Activated T-helper 1 cell treated with anti-CD3 and anti-CD28 coated beads, Interleukin-12 subunit alpha, Interleukin-12 subunit beta, Interleukin-2, Interleukin-4 antibody, amounts not matched to agents 30 ng/mL and 10 ng/mL and 1 ng/mL, durations not matched to agents 14 hours and 24 hours and 36 hours (primary cell): ENCODE measurements around the gene SYCE3. TPM values are rescaled to one million over a fixed set of nuclear protein-coding genes. Genes with fewer than 3 reads are reported as not detected.

ENCODE experiments used
- DNase-seq: peaks from one replicate; pipeline ENCODE4 v3.0.0; 2021; ENCODE audit warnings: low spot score
- H3K27ac Mint-ChIP-seq: one replicate; pipeline ENCODE4 v1.8.0; 2021; ENCODE audit warnings: mild to moderate bottlenecking, mixed read lengths
- H3K27me3 Mint-ChIP-seq: one replicate; pipeline ENCODE4 v1.8.0; 2022; ENCODE audit warnings: mild to moderate bottlenecking, moderate library complexity, mixed read lengths; ENCODE audit not compliant: insufficient read depth
- H3K36me3 Mint-ChIP-seq: one replicate; pipeline ENCODE4 v1.8.0; 2021; ENCODE audit warnings: low read depth, mixed read lengths
- H3K4me1 Mint-ChIP-seq: one replicate; pipeline ENCODE4 v1.8.0; 2021; ENCODE audit warnings: low read depth, mixed read lengths
- H3K4me3 Mint-ChIP-seq: one replicate; pipeline ENCODE4 v1.8.0; 2021; ENCODE audit warnings: mild to moderate bottlenecking, moderate library complexity, mixed read lengths
- H3K9me3 Mint-ChIP-seq: one replicate; pipeline ENCODE4 v1.8.0; 2021; ENCODE audit warnings: mixed read lengths
- intact Hi-C: fragments of 100-400 bp; cut with micrococcal nuclease; formaldehyde crosslinking; loops from one replicate; pipeline ENCODE4 v1.15.1; 2024
- total RNA-seq: library from RNA; stranded (reverse); gene quantifications from 2 replicates; pipeline ENCODE4 v1.2.3, GENCODE V29; 2022

Gene SYCE3
- total RNA-seq, 1 donor from 2014 or later: 0.83 TPM

GRCh38 chr22:50526834-50527801 is 35.6 kb downstream of the SYCE3 start:
- Mint-ChIP-seq H3K27me3 (no peaks in the 10 kb centered on the region), H3K27ac (peak overlapping the region; percentile 86), H3K4me1 (peaks cover 34% of the 10 kb centered on the region), H3K4me3 (peak overlapping the region; percentile 83), H3K9me3 (no peaks in the 10 kb centered on the region), H3K36me3 (peaks cover 9% of the 10 kb centered on the region)
- DNase-seq: no peak
- intact Hi-C loops: loop anchor here (1.0 kb wide), 1 partner anchor 12 kb away; no protein-coding TSS in a partner anchor

GRCh38 chr22:50526108-50526833 is 36.4 kb downstream of the SYCE3 start:
- DNase-seq: peak; percentile 85
- intact Hi-C loops: loop anchor here (1.0 kb wide), 1 partner anchor 13 kb away; no protein-coding TSS in a partner anchor
- Mint-ChIP-seq H3K4me3 (peak overlapping the region; percentile 83), H3K4me1 (peaks cover 34% of the 10 kb centered on the region), H3K36me3 (peaks cover 9% of the 10 kb centered on the region), H3K27me3 (no peaks in the 10 kb centered on the region), H3K9me3 (no peaks in the 10 kb centered on the region), H3K27ac (peak overlapping the region; percentile 86)

GRCh38 chr22:50525858-50526107 is 36.9 kb downstream of the SYCE3 start:
- Mint-ChIP-seq H3K36me3 (peaks cover 11% of the 10 kb centered on the region), H3K27me3 (no peaks in the 10 kb centered on the region), H3K27ac (peak overlapping the region; percentile 72), H3K9me3 (no peaks in the 10 kb centered on the region), H3K4me3 (peak overlapping the region; percentile 94), H3K4me1 (peaks cover 34% of the 10 kb centered on the region)
- no peak for DNase-seq
- intact Hi-C loops: loop anchor here (1.0 kb wide), 5 partner anchors 14 to 96 kb away; partner anchors contain the start of genes CHKB, NCAPH2 and SBF1

GRCh38 chr22:50525104-50525857 is 37.4 kb downstream of the SYCE3 start, which contains the start of gene SCO2:
Gene SCO2 (minus strand): TSS chr22:50525598. CDS start chr22:50524411, 1,187 bp downstream.
- Mint-ChIP-seq H3K27me3 (no peaks in the 10 kb centered on the region), H3K4me1 (peaks cover 34% of the 10 kb centered on the region), H3K27ac (peak within 1 kb of the TSS; percentile 88), H3K4me3 (peak within 1 kb of the TSS; percentile 94), H3K9me3 (no peaks in the 10 kb centered on the region), H3K36me3 (peaks cover 11% of the 10 kb centered on the region)
- peak; percentile 97 for DNase-seq
- intact Hi-C loops: loop anchor here (1.0 kb wide), 4 partner anchors 17 to 96 kb away; partner anchors contain the start of genes CHKB, NCAPH2 and SBF1

- peaks cover 34% of the 10 kb centered on the region for H3K4me1 Mint-ChIP-seq
- peaks cover 11% of the 10 kb centered on the region for H3K36me3 Mint-ChIP-seq
- H3K27me3 Mint-ChIP-seq: no peaks in the 10 kb centered on the region
- H3K27ac Mint-ChIP-seq: peak overlapping the region; percentile 88
- H3K9me3 Mint-ChIP-seq: no peaks in the 10 kb centered on the region
- intact Hi-C loops: loop anchor here (1.0 kb wide), 4 partner anchors 16 to 97 kb away; partner anchors contain the start of genes CHKB, NCAPH2 and SBF1
- peak overlapping the region; percentile 94 for H3K4me3 Mint-ChIP-seq
- DNase-seq: no peak
Observed at GRCh38 chr22:50524676-50525103, 38.0 kb downstream of the SYCE3 start.

- DNase-seq: no peak
- Mint-ChIP-seq H3K27me3 (no peaks in the 10 kb centered on the region), H3K4me1 (peaks cover 34% of the 10 kb centered on the region), H3K4me3 (peak overlapping the region; percentile 94), H3K9me3 (no peaks in the 10 kb centered on the region), H3K36me3 (peaks cover 15% of the 10 kb centered on the region), H3K27ac (peak overlapping the region; percentile 88)
- intact Hi-C loops: no loop called here
Observed at GRCh38 chr22:50523806-50524675, 38.7 kb downstream of the SYCE3 start.

GRCh38 chr22:50523458-50523805 is 39.3 kb downstream of the SYCE3 start:
- intact Hi-C loops: no loop called here
- peaks cover 15% of the 10 kb centered on the region for H3K36me3 Mint-ChIP-seq

GRCh38 chr22:50522806-50523438 is 39.8 kb downstream of the SYCE3 start:
- Mint-ChIP-seq H3K9me3 (no peaks in the 10 kb centered on the region), H3K4me1 (peaks cover 24% of the 10 kb centered on the region), H3K27me3 (no peaks in the 10 kb centered on the region), H3K4me3 (peak overlapping the region; percentile 45), H3K36me3 (peaks cover 15% of the 10 kb centered on the region), H3K27ac (no peak overlapping the region)
- intact Hi-C loops: no loop called here
- DNase-seq: no peak

More at GRCh38 chr22:50523458-50523805, 39.3 kb downstream of the SYCE3 start:
- DNase-seq: no peak
- peak overlapping the region; percentile 45 for H3K4me3 Mint-ChIP-seq
- no peaks in the 10 kb centered on the region for H3K9me3 Mint-ChIP-seq
- H3K27me3 Mint-ChIP-seq: no peaks in the 10 kb centered on the region
- H3K27ac Mint-ChIP-seq: no peak overlapping the region
- peaks cover 29% of the 10 kb centered on the region for H3K4me1 Mint-ChIP-seq

- no peaks in the 10 kb centered on the region for H3K27me3 Mint-ChIP-seq
- H3K9me3 Mint-ChIP-seq: no peaks in the 10 kb centered on the region
- peaks cover 15% of the 10 kb centered on the region for H3K36me3 Mint-ChIP-seq
- intact Hi-C loops: no loop called here
- no peak for DNase-seq
- peak overlapping the region; percentile 39 for H3K4me3 Mint-ChIP-seq
- peaks cover 18% of the 10 kb centered on the region for H3K4me1 Mint-ChIP-seq
- no peak overlapping the region for H3K27ac Mint-ChIP-seq
Observed at GRCh38 chr22:50522208-50522805, 40.4 kb downstream of the SYCE3 start.

GRCh38 chr22:50521710-50522109 is 41.0 kb downstream of the SYCE3 start:
- Mint-ChIP-seq H3K36me3 (peaks cover 18% of the 10 kb centered on the region), H3K27ac (no peak overlapping the region), H3K4me3 (no peak overlapping the region), H3K4me1 (peaks cover 13% of the 10 kb centered on the region), H3K27me3 (no peaks in the 10 kb centered on the region), H3K9me3 (no peaks in the 10 kb centered on the region)
- no peak for DNase-seq
- intact Hi-C loops: no loop called here

- peaks cover 19% of the 10 kb centered on the region for H3K36me3 Mint-ChIP-seq
- DNase-seq: no peak
- H3K27me3 Mint-ChIP-seq: no peaks in the 10 kb centered on the region
- intact Hi-C loops: no loop called here
- no peak overlapping the region for H3K27ac Mint-ChIP-seq
- no peak overlapping the region for H3K4me3 Mint-ChIP-seq
- H3K4me1 Mint-ChIP-seq: peaks cover 13% of the 10 kb centered on the region
- H3K9me3 Mint-ChIP-seq: no peaks in the 10 kb centered on the region
Observed at GRCh38 chr22:50520826-50521453, 41.8 kb downstream of the SYCE3 start.
